A549 (cell line): ENCODE measurements around the gene KCTD19.

Experiments
- MAX ChIP-seq: IDR thresholded peaks from 2 replicates; pipeline ENCODE4 v1.6.1; 2012
- SREBF2 ChIP-seq: fragments of 450-650 bp; IDR thresholded peaks from 2 replicates; pipeline ENCODE4 v1.6.1; 2014; ENCODE audit warnings: mild to moderate bottlenecking, moderate library complexity

GRCh38 chr16:67333315-67333714, 6.8 kb upstream of the KCTD19 start:
- TF ChIP-seq SREBF2 (no peak), MAX (no peak)
